Tongue (tissue), 2 donors: ENCODE results near the gene IL13. TPM values are rescaled to one million over a fixed set of nuclear protein-coding genes. Genes with fewer than 3 reads are reported as not detected.

Source experiments
- DNase-seq: peaks from one replicate; pipeline ENCODE4 v3.0.0-alpha.2; 2015
- total RNA-seq: library from RNA; depleted of rRNA; stranded (reverse); fragments of >200 nt; gene quantifications from one replicate; pipeline ENCODE4 v1.2.3, GENCODE V29; 2014

IL13 gene
- total RNA-seq, 1 donor from 2014 or later: not detected

- no peak for DNase-seq
Measured at GRCh38 chr5:132656774-132657355, 1.1 kb upstream of the IL13 start.

GRCh38 chr5:132658381-132659302 is 669 bp downstream of the IL13 start:
- no peak for DNase-seq

- no peak for DNase-seq
Measured at GRCh38 chr5:132659598-132660493, 1.9 kb downstream of the IL13 start.

- DNase-seq: no peak
Measured at GRCh38 chr5:132661231-132662003, 3.4 kb downstream of the IL13 start.

- DNase-seq: no peak
Measured at GRCh38 chr5:132662004-132662401, 4.0 kb downstream of the IL13 start.

GRCh38 chr5:132662925-132663770 is 5.2 kb downstream of the IL13 start:
- no peak for DNase-seq

GRCh38 chr5:132663771-132664695 is 6.1 kb downstream of the IL13 start:
- no peak for DNase-seq

- no peak for DNase-seq
Measured at GRCh38 chr5:132664696-132665209, 6.8 kb downstream of the IL13 start.

GRCh38 chr5:132665574-132666080 is 7.7 kb downstream of the IL13 start:
- no peak for DNase-seq

- DNase-seq: no peak
Measured at GRCh38 chr5:132666310-132667123, 8.5 kb downstream of the IL13 start.

GRCh38 chr5:132667309-132667708 is 9.3 kb downstream of the IL13 start:
- DNase-seq: no peak

GRCh38 chr5:132667761-132668705 is 10.1 kb downstream of the IL13 start:
- no peak for DNase-seq

- no peak for DNase-seq
Measured at GRCh38 chr5:132668706-132669454, 10.9 kb downstream of the IL13 start.

GRCh38 chr5:132669455-132669820 is 11.5 kb downstream of the IL13 start:
- DNase-seq: no peak

GRCh38 chr5:132669966-132670882 is 12.3 kb downstream of the IL13 start:
- no peak for DNase-seq
